CD4-positive, alpha-beta memory T cell (primary cell): ENCODE measurements around the gene CDCA7L. TPM values are rescaled to one million over a fixed set of nuclear protein-coding genes. Genes with fewer than 3 reads are reported as not detected.
"Not testable (repeated sequence)": the region's sequence is repeated elsewhere in the genome, so short reads cannot be mapped to it uniquely, and the experiment has no call there.

Experiments
- CTCF ChIA-PET: fragments of 350-600 bp; sonication (Branson Sonifier 250); formaldehyde crosslinking; loops from one replicate; lab custom pipeline; 2021; ENCODE audit warnings: inconsistent platforms; ENCODE audit not compliant: partially characterized antibody; lab: Charles Lee
- POLR2A ChIA-PET: fragments of 350-600 bp; sonication (Branson Sonifier 250); formaldehyde crosslinking; loops from one replicate; lab custom pipeline; 2021; ENCODE audit not compliant: partially characterized antibody; lab: Charles Lee
- DNase-seq, 5 donors: peaks; one replicate each; pipeline versions ENCODE4 v3.0.0 to v3.0.0-alpha.2; 2020 to 2022; ENCODE audit warnings: mixed read lengths in 1 of 5
- H3K27ac ChIP-seq: one replicate; pipeline ENCODE4 v1.7.0; 2013; ENCODE audit warnings: low read depth, low read length
- H3K27me3 ChIP-seq: 2 replicates; pipeline ENCODE4 v1.7.0; 2013; ENCODE audit warnings: mild to moderate bottlenecking, low read length, moderate library complexity; ENCODE audit not compliant: insufficient read depth
- H3K36me3 ChIP-seq: 2 replicates; pipeline ENCODE4 v1.7.0; 2013; ENCODE audit warnings: mild to moderate bottlenecking, low read length, moderate library complexity; ENCODE audit not compliant: insufficient read depth
- H3K4me1 ChIP-seq: 2 replicates; pipeline ENCODE4 v1.7.0; 2013; ENCODE audit warnings: mild to moderate bottlenecking, low read length, moderate library complexity; ENCODE audit not compliant: insufficient read depth
- H3K4me3 ChIP-seq, 2 donors: one replicate each; pipeline ENCODE4 v1.7.0; 2013; ENCODE audit warnings: low read length in 2 of 2, mild to moderate bottlenecking in 1 of 2
- H3K9me3 ChIP-seq, 2 donors: one replicate each; pipeline ENCODE4 v1.7.0; 2013; ENCODE audit warnings: low read length in 2 of 2, control low read depth in 1 of 2; ENCODE audit not compliant: control insufficient read depth in 1 of 2
- H3K27ac Mint-ChIP-seq, 7 donors: one replicate each; pipeline ENCODE4 v1.8.0; 2020 to 2021; ENCODE audit warnings: mixed read lengths in 7 of 7, mild to moderate bottlenecking in 6 of 7, inconsistent platforms in 3 of 7, moderate library complexity in 3 of 7
- H3K27me3 Mint-ChIP-seq, 2 donors: one replicate each; pipeline ENCODE4 v1.8.0; 2020 to 2021; ENCODE audit warnings: mixed read lengths in 2 of 2
- H3K36me3 Mint-ChIP-seq, 2 donors: one replicate each; pipeline ENCODE4 v1.8.0; 2020 to 2021; ENCODE audit warnings: mixed read lengths in 2 of 2, inconsistent platforms in 1 of 2, mild to moderate bottlenecking in 1 of 2
- H3K4me1 Mint-ChIP-seq, 4 donors: one replicate each; pipeline ENCODE4 v1.8.0; 2020 to 2021; ENCODE audit warnings: mixed read lengths in 4 of 4, mild to moderate bottlenecking in 1 of 4
- H3K4me3 Mint-ChIP-seq, 8 donors: one replicate each; pipeline ENCODE4 v1.8.0; 2020 to 2021; ENCODE audit warnings: mixed read lengths in 8 of 8, mild to moderate bottlenecking in 7 of 8, moderate library complexity in 6 of 8, inconsistent platforms in 3 of 8
- H3K9me3 Mint-ChIP-seq, 8 donors: one replicate each; pipeline ENCODE4 v1.8.0; 2020 to 2021; ENCODE audit warnings: mixed read lengths in 8 of 8, mild to moderate bottlenecking in 5 of 8, inconsistent platforms in 3 of 8, moderate library complexity in 1 of 8
- intact Hi-C: fragments of 100-400 bp; cut with micrococcal nuclease; formaldehyde crosslinking; loops from one replicate; pipeline ENCODE4 v1.15.1; 2023
- polyA plus RNA-seq, 2 donors: library from polyadenylated mRNA; unstranded; fragments of 300-500 nt; fragmentation: Illumina TruSeq; gene quantifications; one replicate each; pipeline ENCODE4 v1.2.3, GENCODE V29; 2021
- total RNA-seq, 2 experiments: library from RNA; stranded (reverse); gene quantifications; one replicate each; pipeline ENCODE4 v1.2.3, GENCODE V29; 2021

CDCA7L gene
- total and polyA plus RNA-seq, 4 experiments from 2014 or later: 10.4 to 19.6 (median 16.4) TPM

GRCh38 chr7:21883501-21883900 lies 62.2 kb downstream of the CDCA7L start:
- H3K27me3 ChIP-seq, H3K4me1 ChIP-seq, H3K9me3 Mint-ChIP-seq, DNase-seq, H3K4me3 ChIP-seq, intact Hi-C loops, H3K27me3 Mint-ChIP-seq, H3K27ac ChIP-seq, H3K4me3 Mint-ChIP-seq, H3K36me3 Mint-ChIP-seq, H3K27ac Mint-ChIP-seq, H3K36me3 ChIP-seq, H3K4me1 Mint-ChIP-seq, CTCF ChIA-PET, POLR2A ChIA-PET, H3K9me3 ChIP-seq: not testable (repeated sequence)

- CTCF ChIA-PET: no interaction called here
- Mint-ChIP-seq H3K27me3 (no peaks in the 10 kb centered on the region), H3K9me3 (no peaks in the 10 kb centered on the region), H3K4me1 (no peaks in the 10 kb centered on the region), H3K27ac (no peak overlapping the region), H3K36me3 (no peaks in the 10 kb centered on the region), H3K4me3 (no peak overlapping the region)
- Histone ChIP-seq H3K36me3 (no peaks in the 10 kb centered on the region), H3K4me3 (no peak overlapping the region), H3K27me3 (no peaks in the 10 kb centered on the region), H3K4me1 (no peaks in the 10 kb centered on the region), H3K9me3 (no peaks in the 10 kb centered on the region), H3K27ac (no peak overlapping the region)
- POLR2A ChIA-PET: no interaction called here
- intact Hi-C loops: no loop called here
- DNase-seq: no peak
These were observed 62.6 kb downstream of the CDCA7L start for GRCh38 chr7:21883069-21883468.

- Mint-ChIP-seq H3K36me3 (no peaks in the 10 kb centered on the region), H3K4me3 (no peak overlapping the region), H3K4me1 (no peaks in the 10 kb centered on the region), H3K27me3 (peaks cover 0 to 1% of the 10 kb centered on the region in 2 donors), H3K9me3 (no peaks in the 10 kb centered on the region), H3K27ac (no peak overlapping the region)
- Histone ChIP-seq H3K27ac (no peak overlapping the region), H3K4me1 (no peaks in the 10 kb centered on the region), H3K9me3 (no peaks in the 10 kb centered on the region), H3K27me3 (no peaks in the 10 kb centered on the region), H3K4me3 (no peak overlapping the region), H3K36me3 (no peaks in the 10 kb centered on the region)
- ChIA-PET POLR2A (no interaction called here), CTCF (interaction anchor here (0.9 kb wide), 1 partner anchor 74 kb away, joined by 5 read pairs; no protein-coding TSS in a partner anchor)
- DNase-seq: no peak
- intact Hi-C loops: no loop called here
These were observed 75.8 kb downstream of the CDCA7L start for GRCh38 chr7:21869785-21870402.

GRCh38 chr7:21868576-21868850 lies 77.2 kb downstream of the CDCA7L start:
- Histone ChIP-seq H3K9me3 (no peaks in the 10 kb centered on the region), H3K4me3 (no peak overlapping the region), H3K27ac (no peak overlapping the region), H3K4me1 (no peaks in the 10 kb centered on the region), H3K36me3 (no peaks in the 10 kb centered on the region), H3K27me3 (no peaks in the 10 kb centered on the region)
- H3K36me3 Mint-ChIP-seq: no peaks in the 10 kb centered on the region
- H3K4me1 Mint-ChIP-seq: no peaks in the 10 kb centered on the region
- ChIA-PET CTCF (no interaction called here), POLR2A (no interaction called here)
- no peak overlapping the region for H3K27ac Mint-ChIP-seq
- no peak overlapping the region for H3K4me3 Mint-ChIP-seq
- DNase-seq: no peak
- H3K27me3 Mint-ChIP-seq: peaks cover 0 to 1% of the 10 kb centered on the region in 2 donors
- H3K9me3 Mint-ChIP-seq: no peaks in the 10 kb centered on the region
- intact Hi-C loops: no loop called here

- Mint-ChIP-seq H3K4me1 (no peaks in the 10 kb centered on the region), H3K27me3 (peaks cover 0 to 3% of the 10 kb centered on the region in 2 donors), H3K9me3 (no peaks in the 10 kb centered on the region), H3K36me3 (no peaks in the 10 kb centered on the region), H3K4me3 (no peak overlapping the region), H3K27ac (no peak overlapping the region)
- H3K27ac ChIP-seq: no peak overlapping the region
- CTCF ChIA-PET: no interaction called here
- POLR2A ChIA-PET: no interaction called here
- no peaks in the 10 kb centered on the region for H3K36me3 ChIP-seq
- no peaks in the 10 kb centered on the region for H3K9me3 ChIP-seq
- no peak overlapping the region for H3K4me3 ChIP-seq
- no peaks in the 10 kb centered on the region for H3K4me1 ChIP-seq
- intact Hi-C loops: no loop called here
- DNase-seq: no peak
- H3K27me3 ChIP-seq: no peaks in the 10 kb centered on the region
These were observed 77.7 kb downstream of the CDCA7L start for GRCh38 chr7:21867816-21868575.

GRCh38 chr7:21867226-21867625 lies 78.5 kb downstream of the CDCA7L start:
- no peaks in the 10 kb centered on the region for H3K27me3 ChIP-seq
- no peaks in the 10 kb centered on the region for H3K4me1 ChIP-seq
- no peaks in the 10 kb centered on the region for H3K36me3 ChIP-seq
- no peaks in the 10 kb centered on the region for H3K9me3 ChIP-seq
- Mint-ChIP-seq H3K36me3 (no peaks in the 10 kb centered on the region), H3K9me3 (no peaks in the 10 kb centered on the region), H3K27me3 (peaks cover 0 to 3% of the 10 kb centered on the region in 2 donors), H3K27ac (no peak overlapping the region), H3K4me1 (no peaks in the 10 kb centered on the region), H3K4me3 (no peak overlapping the region)
- POLR2A ChIA-PET: no interaction called here
- no peak overlapping the region for H3K27ac ChIP-seq
- intact Hi-C loops: no loop called here
- no peak overlapping the region for H3K4me3 ChIP-seq
- CTCF ChIA-PET: no interaction called here
- no peak for DNase-seq

- Mint-ChIP-seq H3K27ac (no peak overlapping the region), H3K36me3 (no peaks in the 10 kb centered on the region), H3K9me3 (no peaks in the 10 kb centered on the region), H3K27me3 (peaks cover 0 to 3% of the 10 kb centered on the region in 2 donors), H3K4me3 (no peak overlapping the region), H3K4me1 (no peaks in the 10 kb centered on the region)
- no peak for DNase-seq
- intact Hi-C loops: no loop called here
- H3K27ac ChIP-seq: no peak overlapping the region
- no peaks in the 10 kb centered on the region for H3K36me3 ChIP-seq
- H3K27me3 ChIP-seq: no peaks in the 10 kb centered on the region
- H3K4me3 ChIP-seq: no peak overlapping the region
- H3K4me1 ChIP-seq: no peaks in the 10 kb centered on the region
- POLR2A ChIA-PET: no interaction called here
- no peaks in the 10 kb centered on the region for H3K9me3 ChIP-seq
- CTCF ChIA-PET: no interaction called here
These were observed 79.0 kb downstream of the CDCA7L start for GRCh38 chr7:21866731-21867130.
